NCI-H128 (cell line): Measurements from ENCODE around the gene TPTE.
"Not testable (repeated sequence)": the region's sequence is repeated elsewhere in the genome, so short reads cannot be mapped to it uniquely, and the experiment has no call there.

Experiments used
- DNase-seq: peaks from one replicate; lab custom pipeline; 2025; ENCODE audit not compliant: unreplicated experiment; lab: John Stamatoyannopoulos, UW

The TPTE gene

DNA sequence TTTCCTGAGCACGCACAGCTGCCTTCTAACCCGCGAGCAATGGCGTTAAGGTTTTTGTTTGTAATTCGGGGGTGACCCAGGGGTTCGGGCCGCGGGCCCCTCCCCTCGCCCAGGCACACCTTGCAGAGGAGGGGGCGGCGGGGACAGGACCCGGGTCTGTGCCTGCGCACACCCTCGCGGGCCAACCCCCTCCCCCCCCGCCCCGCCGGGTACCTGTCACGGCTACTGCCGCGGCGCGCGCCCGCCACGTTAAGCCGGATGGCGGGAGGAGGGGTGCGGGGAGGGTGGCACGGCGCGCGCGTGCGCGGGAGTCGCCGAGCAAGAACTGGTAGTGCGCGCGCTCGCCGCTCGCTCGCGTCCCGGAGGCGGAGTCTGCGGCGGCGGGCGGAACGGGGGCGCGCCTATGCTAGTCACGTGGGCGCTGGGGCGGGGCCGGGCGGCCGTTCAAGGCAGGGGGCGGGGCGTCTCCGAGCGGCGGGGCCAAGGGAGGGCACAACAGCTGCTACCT, at the start of gene TPTE:
TSS of gene TPTE (plus strand) at position 493 of the 508 bp plus-strand sequence. CDS start 17,141 bp downstream, outside the sequence.
- DNase-seq: no peak

DNA sequence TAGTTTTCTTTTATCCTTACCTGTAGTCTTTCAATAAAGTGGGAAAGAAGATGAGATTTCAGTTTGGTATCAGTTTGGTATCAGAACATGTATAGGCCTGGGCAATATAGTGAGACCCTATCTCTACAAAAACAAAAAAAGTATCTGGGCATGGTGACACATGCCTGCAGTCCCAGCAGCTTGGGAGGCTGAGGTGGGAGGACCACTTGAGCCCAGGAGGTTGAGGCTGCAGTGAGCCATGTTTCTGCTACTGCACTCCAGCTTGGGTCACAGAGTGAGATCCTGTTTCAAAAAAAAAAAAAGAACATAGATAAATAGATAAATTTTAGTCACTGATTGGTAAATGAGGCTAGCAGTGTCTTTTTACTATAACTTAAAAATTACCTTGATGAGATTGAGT, 49.4 kb upstream of the TPTE start:
- not testable (repeated sequence) for DNase-seq

DNA sequence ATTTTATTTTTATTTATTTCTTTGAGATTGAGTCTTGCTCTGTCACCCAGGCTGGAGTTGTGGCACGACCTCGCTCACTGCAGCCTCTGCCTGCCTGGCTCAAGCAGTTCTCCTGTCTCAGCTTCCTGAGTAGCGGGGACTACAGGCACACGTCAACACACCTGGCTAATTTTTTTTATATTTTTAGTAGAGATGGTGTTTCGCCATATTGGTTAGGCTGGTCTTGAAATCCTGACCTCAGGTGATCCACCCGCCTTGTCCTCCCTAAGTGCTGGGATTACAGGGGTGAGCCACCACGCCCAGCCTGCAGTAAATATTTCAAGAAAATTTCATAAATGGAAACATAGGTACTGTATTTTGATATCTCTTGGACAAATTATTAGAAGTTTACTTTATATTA, 43.6 kb upstream of the TPTE start:
- DNase-seq: not testable (repeated sequence)

GRCh38 chr21:10479875-10480274, 41.5 kb upstream of the TPTE start:
- DNase-seq: not testable (repeated sequence)

GRCh38 chr21:10484864-10485263, 36.5 kb upstream of the TPTE start:
- DNase-seq: not testable (repeated sequence)

DNA sequence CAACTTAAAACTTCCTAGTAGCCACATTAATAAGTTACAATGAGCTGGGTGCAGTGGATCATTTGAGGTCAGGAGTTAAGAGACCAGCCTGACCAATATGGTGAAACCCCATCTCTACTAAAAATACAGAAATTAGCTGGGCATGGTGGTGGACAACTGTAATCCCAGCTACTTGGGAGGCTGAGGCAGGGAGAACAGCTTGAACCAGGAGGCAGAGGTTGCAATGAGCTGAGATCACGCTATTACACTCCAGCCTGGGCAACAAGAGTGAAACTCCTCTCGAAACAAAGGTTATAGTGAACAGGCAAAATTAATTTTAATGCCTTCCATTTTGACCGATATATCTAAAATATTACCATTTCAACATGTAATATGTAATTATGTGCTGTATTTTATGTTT, 30.9 kb upstream of the TPTE start:
- DNase-seq: not testable (repeated sequence)

GRCh38 chr21:10511116-10511515, 10.3 kb upstream of the TPTE start:
- no peak for DNase-seq

- not testable (repeated sequence) for DNase-seq
Observed at GRCh38 chr21:10516889-10517288, 4.5 kb upstream of the TPTE start.

- not testable (repeated sequence) for DNase-seq
Observed at GRCh38 chr21:10517904-10518303, 3.5 kb upstream of the TPTE start.

DNA sequence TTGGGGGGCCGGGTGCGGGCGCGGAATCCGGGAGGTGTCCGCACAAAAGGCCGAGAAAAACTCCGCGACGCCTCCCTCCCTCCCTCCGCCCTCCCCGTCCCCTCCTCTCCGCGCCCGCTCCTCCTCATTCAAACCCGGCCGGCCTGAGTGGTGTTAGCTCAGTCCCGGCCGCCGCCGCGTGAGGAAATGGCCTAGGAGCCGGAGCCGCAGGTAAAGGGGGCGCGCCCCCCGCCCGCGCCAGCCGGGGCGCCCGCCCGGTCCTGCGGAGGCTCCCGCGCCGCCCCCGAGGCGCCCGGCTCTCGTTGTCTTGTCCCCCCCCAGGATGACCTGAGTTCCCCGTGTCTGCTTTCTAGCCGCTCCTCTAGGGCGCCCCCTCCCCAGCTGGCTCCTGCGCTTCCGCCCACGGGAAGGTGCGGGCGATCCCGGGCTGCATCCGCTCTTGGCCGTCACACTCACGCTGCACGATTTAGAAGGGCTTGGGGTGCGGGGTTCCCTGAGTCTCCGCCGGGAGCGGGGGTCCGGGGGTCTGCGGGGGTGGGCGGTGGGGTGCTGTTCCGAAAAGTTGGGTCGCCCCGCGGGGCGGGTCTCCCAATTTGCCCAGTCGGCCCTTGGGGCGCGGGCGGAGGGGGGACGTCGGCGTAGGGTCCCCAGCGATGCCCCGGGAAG, 585 bp downstream of the TPTE start:
- DNase-seq: not testable (repeated sequence)

- no peak for DNase-seq
Observed at GRCh38 chr21:10539956-10540355, 18.6 kb downstream of the TPTE start.

DNA sequence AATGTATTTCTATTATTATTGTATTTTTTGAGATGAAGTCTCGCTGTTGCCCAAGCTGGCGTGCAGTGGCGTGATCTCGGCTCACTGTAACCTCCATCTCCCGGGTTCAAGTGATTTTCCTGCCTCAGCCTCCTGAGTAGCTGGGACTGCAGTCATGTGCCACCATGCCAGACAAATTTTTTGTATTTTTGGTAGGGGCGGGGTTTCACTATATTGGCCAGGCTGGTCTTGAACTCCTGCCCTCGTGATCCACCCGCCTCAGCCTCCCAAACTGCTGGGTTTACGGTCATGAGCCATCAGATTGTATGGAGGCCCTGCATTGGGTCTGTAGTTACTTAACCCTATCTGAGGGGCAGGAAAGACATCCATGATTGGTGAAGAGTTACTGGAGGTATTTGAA, 23.0 kb downstream of the TPTE start:
- not testable (repeated sequence) for DNase-seq

DNA sequence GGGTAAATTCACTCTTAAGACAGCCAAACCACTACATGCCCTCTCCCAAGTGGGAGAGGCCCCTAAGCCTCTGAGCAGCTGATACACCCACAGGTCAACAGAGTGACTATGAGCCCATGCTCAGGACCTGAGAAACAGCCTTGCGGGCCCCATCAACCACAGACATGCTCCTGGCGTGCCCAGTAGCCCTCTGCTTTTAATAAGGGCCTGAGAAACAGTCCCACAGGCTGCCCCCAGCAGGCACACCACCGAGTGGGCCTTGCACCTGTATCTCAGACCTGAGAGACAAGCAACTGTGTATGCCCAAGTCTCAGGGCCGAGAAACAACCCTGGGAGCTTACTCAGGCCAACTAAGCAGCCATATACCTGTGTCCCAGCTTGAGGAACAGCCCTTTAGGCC, 26.5 kb downstream of the TPTE start:
- DNase-seq: not testable (repeated sequence)

GRCh38 chr21:10548331-10548954, 27.1 kb downstream of the TPTE start:
- not testable (repeated sequence) for DNase-seq

DNA sequence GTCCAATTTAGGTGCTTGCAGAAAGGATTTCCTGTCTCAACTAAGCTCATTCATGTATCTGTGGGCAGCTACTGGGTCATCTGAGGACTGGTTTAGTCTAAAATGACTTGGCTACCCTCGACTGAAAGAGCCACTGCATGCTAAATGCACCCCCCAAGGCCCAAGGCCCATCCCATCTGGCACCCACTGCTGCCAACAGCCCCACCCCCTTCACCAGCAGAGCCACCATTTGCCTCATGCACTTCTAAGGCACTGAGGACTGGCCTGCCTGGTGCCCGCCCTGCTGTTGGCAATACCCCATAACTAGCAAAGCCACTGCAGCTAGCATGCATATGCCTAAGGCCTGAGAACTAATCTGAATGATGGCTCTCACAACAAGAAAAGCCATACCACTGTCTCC, 49.4 kb downstream of the TPTE start:
- DNase-seq: not testable (repeated sequence)

DNA sequence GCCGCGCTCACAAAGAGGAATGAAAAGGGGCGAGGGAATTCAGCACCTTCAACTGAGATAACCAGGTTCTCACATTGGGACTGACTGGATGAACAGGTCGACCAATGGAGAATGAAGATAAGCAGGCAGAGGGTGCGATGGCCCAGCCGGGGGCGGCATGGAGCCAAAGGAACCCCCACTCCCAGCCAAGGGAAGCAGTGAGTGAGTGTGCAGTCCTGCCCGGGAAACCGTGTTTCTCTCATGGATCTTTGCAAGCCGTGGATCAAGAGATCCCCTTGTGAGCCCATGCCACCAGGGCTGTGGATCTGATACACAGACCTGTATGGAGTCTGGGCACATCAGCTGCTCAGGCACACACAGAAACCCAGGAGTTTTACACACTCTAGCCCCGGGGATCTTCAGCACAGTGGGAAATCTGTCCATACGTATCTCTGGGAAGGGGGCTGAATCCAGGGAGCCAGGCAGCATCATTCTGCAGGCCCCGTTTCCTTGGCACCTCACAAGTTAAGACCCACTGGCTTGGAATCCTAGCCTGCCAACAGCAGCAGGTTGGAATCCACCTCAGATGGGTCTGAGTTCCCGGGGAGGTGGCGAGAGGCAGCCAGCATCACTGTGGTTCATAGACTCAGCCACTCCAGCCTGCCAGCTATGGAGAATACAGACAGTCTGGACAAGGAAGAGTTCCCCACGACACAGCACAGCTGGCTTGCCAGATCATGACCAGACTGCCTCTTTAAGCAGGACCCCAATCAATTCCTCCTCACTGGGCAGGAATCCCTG, 53.3 kb downstream of the TPTE start:
- not testable (repeated sequence) for DNase-seq

DNA sequence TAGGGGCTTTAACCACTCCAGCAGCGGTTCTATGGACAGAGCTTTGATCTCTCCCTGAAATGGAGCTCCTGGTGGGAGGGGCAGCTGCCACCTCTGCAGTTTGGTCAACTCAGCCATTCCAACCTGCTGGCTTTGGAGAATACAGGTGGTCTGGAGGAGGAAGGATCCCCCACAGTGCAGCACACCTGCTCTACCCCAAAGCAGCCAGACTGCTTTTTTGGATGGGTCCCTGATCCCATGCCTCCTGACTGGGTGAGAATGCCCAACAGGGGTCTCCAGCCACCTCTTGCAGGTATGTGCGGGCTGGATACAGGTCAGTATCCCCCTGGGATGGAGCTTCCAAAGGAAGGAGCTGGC, 53.9 kb downstream of the TPTE start:
- DNase-seq: no peak

GRCh38 chr21:10578910-10579309, 57.5 kb downstream of the TPTE start:
- not testable (repeated sequence) for DNase-seq

- DNase-seq: not testable (repeated sequence)
Observed at GRCh38 chr21:10589115-10589514, 67.7 kb downstream of the TPTE start.

GRCh38 chr21:10607074-10607473, 85.7 kb downstream of the TPTE start:
- not testable (repeated sequence) for DNase-seq

GRCh38 chr21:10614285-10614684, 92.9 kb downstream of the TPTE start:
- not testable (repeated sequence) for DNase-seq

DNA sequence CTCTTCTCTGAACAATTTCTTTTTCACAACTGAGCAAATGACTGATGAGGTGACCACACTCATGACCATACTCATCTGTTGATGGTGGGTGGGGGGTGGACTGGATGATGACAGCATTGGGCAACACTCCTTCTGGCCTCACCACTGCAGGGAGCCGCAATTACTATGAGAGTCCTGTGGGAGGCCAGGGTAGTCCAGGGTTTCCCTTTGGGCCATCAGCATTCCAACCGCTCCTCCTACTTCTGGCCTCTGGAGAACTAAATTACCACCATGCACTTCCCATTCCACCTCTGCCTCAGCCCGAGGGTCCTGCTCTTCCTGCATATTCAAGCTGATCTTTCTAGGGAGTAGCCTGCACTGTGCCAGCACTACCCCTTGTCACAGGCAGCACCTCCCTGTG, 94.7 kb downstream of the TPTE start:
- not testable (repeated sequence) for DNase-seq
